ENCODE measurements around the gene MED26.
"Not testable (repeated sequence)": the region's sequence is repeated elsewhere in the genome, so short reads cannot be mapped to it uniquely, and the experiment has no call there.

Gene MED26

GRCh38 chr19:16561382-16561781, 66.6 kb downstream of the MED26 start:
- peak overlapping the region; percentile 100; the same call in 1 of the 2 replicates for H3K27ac ChIP-seq
- TF ChIP-seq, protein P1, sequence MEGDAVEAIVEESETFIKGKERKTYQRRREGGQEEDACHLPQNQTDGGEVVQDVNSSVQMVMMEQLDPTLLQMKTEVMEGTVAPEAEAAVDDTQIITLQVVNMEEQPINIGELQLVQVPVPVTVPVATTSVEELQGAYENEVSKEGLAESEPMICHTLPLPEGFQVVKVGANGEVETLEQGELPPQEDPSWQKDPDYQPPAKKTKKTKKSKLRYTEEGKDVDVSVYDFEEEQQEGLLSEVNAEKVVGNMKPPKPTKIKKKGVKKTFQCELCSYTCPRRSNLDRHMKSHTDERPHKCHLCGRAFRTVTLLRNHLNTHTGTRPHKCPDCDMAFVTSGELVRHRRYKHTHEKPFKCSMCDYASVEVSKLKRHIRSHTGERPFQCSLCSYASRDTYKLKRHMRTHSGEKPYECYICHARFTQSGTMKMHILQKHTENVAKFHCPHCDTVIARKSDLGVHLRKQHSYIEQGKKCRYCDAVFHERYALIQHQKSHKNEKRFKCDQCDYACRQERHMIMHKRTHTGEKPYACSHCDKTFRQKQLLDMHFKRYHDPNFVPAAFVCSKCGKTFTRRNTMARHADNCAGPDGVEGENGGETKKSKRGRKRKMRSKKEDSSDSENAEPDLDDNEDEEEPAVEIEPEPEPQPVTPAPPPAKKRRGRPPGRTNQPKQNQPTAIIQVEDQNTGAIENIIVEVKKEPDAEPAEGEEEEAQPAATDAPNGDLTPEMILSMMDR (conservative IDR thresholded peaks at IDR 0.05) = no peak

DNA sequence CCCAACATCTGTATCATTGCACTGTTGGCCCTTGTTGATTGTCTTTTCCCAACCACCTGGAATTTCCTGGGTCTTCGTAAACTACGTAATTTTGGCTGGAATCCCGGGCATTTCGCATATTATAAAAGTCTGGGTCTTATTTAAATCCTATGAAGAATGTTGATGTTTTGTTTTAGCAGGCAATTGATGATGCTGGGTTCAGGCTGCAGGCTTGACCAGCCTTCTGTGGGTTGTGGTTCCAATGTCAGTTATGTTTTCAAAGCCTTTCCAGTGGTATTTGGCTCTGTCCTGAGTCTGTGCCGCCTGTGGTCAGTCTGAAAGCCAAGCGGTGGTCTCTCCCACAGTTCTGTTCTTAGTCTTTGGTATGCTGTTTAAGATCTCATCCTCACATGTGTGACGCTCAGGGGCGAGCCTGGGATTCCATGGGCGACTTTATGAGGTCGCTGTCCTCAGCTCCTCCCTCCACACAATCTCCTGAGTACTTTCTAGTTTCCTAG, 68.2 kb downstream of the MED26 start:
- TF ChIP-seq, protein P1 (conservative IDR thresholded peaks at IDR 0.05) = no peak
- no peak overlapping the region for H3K27ac ChIP-seq

- TF ChIP-seq, protein P1 (conservative IDR thresholded peaks at IDR 0.05) = no peak
- no peak overlapping the region for H3K27ac ChIP-seq
These were observed 73.2 kb downstream of the MED26 start for GRCh38 chr19:16554776-16555175.

GRCh38 chr19:16551902-16552301, 76.1 kb downstream of the MED26 start:
- not testable (repeated sequence) for H3K27ac ChIP-seq

- no peak overlapping the region for H3K27ac ChIP-seq
- TF ChIP-seq, protein P1 (conservative IDR thresholded peaks at IDR 0.05) = no peak
These were observed 79.0 kb downstream of the MED26 start for GRCh38 chr19:16548956-16549355.

GRCh38 chr19:16544473-16545231, 83.4 kb downstream of the MED26 start:
- H3K27ac ChIP-seq = peak overlapping the region; percentile 96; the same call in 1 of the 2 replicates
- TF ChIP-seq, protein P1 (conservative IDR thresholded peaks at IDR 0.05) = no peak

- H3K27ac ChIP-seq = peak overlapping the region; percentile 96
These were observed 84.3 kb downstream of the MED26 start for GRCh38 chr19:16543734-16544133.

DNA sequence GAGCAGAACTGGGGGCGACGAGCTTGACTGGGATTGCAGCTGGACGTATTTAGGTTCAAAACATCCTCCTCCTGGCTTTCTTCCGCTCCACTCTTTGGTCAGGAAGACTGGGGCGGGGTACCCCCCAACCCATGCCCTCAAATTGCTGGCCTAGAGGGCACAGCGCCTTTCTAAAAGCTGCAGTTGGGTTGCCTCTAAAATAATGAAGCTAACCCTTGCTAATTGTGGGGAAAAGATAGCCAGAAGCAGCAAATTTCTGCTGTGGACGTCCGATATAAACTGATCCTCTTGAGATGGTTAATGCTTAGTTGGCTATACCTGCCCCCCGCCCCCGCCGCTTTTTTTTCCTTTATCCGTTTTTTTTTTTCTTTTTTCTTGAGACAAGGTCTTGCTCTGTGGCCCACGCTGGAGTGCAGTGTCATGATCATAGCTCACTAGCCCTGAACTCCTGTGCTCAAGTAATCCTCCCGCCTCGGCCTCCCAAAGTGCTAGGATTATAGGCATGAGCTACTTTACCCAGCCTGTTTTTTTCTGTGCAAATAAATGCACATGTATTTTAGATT, 85.0 kb downstream of the MED26 start:
- TF ChIP-seq, protein P1 (conservative IDR thresholded peaks at IDR 0.05) = no peak

More for the DNA sequence above, 85.0 kb downstream of the MED26 start:
- peak overlapping the region; percentile 96 for H3K27ac ChIP-seq
